ENCODE data around the gene GADD45A.

DNA sequence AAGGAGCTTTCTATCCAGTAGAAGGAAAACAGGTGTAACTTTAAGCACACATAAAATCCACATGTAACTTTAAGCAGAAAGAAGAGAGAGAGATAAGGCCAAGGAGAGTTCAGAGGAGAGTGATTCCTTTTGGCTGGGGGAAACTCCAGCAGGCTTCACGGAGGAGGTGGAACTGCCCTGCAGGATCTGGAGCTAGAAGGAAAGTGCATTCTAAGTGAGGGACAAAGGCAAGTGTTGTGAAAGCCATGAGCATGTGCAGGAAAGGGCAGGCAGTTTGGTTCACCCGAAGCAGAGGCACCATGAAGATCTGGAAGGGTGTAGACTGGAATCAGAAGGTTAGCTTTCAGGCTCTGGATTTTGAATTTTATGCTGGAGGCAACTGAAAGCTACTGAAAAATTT, 46.3 kb downstream of the GADD45A start:
- TF ChIP-seq, protein P1, sequence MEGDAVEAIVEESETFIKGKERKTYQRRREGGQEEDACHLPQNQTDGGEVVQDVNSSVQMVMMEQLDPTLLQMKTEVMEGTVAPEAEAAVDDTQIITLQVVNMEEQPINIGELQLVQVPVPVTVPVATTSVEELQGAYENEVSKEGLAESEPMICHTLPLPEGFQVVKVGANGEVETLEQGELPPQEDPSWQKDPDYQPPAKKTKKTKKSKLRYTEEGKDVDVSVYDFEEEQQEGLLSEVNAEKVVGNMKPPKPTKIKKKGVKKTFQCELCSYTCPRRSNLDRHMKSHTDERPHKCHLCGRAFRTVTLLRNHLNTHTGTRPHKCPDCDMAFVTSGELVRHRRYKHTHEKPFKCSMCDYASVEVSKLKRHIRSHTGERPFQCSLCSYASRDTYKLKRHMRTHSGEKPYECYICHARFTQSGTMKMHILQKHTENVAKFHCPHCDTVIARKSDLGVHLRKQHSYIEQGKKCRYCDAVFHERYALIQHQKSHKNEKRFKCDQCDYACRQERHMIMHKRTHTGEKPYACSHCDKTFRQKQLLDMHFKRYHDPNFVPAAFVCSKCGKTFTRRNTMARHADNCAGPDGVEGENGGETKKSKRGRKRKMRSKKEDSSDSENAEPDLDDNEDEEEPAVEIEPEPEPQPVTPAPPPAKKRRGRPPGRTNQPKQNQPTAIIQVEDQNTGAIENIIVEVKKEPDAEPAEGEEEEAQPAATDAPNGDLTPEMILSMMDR (conservative IDR thresholded peaks at IDR 0.05; ENCODE audit: low read depth, low read length), result no peak
- TF ChIP-seq EZH2phosphoT487 (IDR thresholded peaks at IDR 0.05; ENCODE audit: borderline replicate concordance, low read length) (no peak), EZH2 (IDR thresholded peaks at IDR 0.05; ENCODE audit: low read length, unreplicated experiment) (no peak)

Measured in PC-3 (cell line).